Thoracic aorta (tissue), 2 donors: Measurements from ENCODE around the gene PTPRB. TPM values are rescaled to one million over a fixed set of nuclear protein-coding genes. Genes with fewer than 3 reads are reported as not detected.

Experiments
- ATAC-seq: fragments of 150-250 bp; one replicate; pipeline ENCODE4 v1.8.0; 2017; ENCODE audit warnings: low read depth; ENCODE audit not compliant: insufficient number of reproducible peaks, low FRiP score
- DNase-seq: peaks from one replicate; pipeline ENCODE4 v3.0.0-alpha.2; 2020; ENCODE audit warnings: low spot score
- H3K27ac ChIP-seq, 2 donors: fragments of 200-600 bp; sonication (generic); 1 replicate in 1 of 2; 2 replicates in 1 of 2; pipeline ENCODE4 v1.5.1; 2016; ENCODE audit warnings: mild to moderate bottlenecking in 2 of 2, moderate library complexity in 2 of 2
- H3K27me3 ChIP-seq: fragments of 200-600 bp; sonication (generic); replicated peaks from 2 replicates; pipeline ENCODE4 v1.6.0; 2016; ENCODE audit warnings: mild to moderate bottlenecking; ENCODE audit not compliant: insufficient read depth
- H3K36me3 ChIP-seq: fragments of 200-600 bp; sonication (generic); one replicate; pipeline ENCODE4 v1.5.1; 2016
- H3K4me1 ChIP-seq, 2 donors: fragments of 200-600 bp; sonication (generic); 1 replicate in 1 of 2; 2 replicates in 1 of 2; pipeline versions ENCODE4 v1.5.1 to v1.6.0; 2016; ENCODE audit warnings: low read depth in 2 of 2, mild to moderate bottlenecking in 1 of 2; ENCODE audit not compliant: control insufficient read depth in 1 of 2
- H3K4me3 ChIP-seq: fragments of 200-600 bp; sonication (generic); 2 replicates; pipeline ENCODE4 v1.5.1; 2016; ENCODE audit warnings: mild to moderate bottlenecking
- H3K9me3 ChIP-seq: fragments of 200-600 bp; sonication (generic); 2 replicates; pipeline ENCODE4 v1.5.1; 2016
- total RNA-seq, 2 donors: library from RNA; depleted of rRNA; stranded (reverse); fragments of >200 nt; gene quantifications; one replicate each; pipeline versions ENCODE4 v1.1.0 to v1.2.3, GENCODE V29; 2016
- TF ChIP-seq, protein P1 (sequence below): fragments of 200-600 bp; sonication (generic); IDR thresholded peaks from one replicate; pipeline ENCODE4 v1.5.1; 2019; ENCODE audit warnings: antibody characterized with exemption

PTPRB gene
- total RNA-seq, 2 donors from 2014 or later = 21.9 to 39.0 TPM

DNA sequence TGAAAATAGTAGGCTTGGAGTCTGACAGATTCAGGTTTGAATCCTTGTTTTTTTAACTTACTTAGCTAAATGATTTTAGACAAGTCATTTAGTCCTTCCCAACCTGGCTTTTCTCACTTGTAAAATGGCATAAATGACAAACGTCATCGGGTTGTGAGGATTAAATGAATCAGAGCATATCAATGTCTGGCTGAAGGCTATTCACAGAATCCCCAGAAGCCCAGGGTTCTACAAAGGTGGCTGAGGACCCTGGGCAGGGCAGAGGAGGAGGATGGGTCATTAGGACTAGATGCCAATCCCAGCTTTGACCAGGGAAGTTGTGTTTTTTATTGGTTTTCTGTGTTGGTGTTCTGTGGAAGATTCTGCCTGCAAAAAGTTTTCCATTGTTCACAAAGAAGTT, 7.6 kb upstream of the PTPRB start:
- H3K4me3 ChIP-seq = no peak overlapping the region
- H3K27me3 ChIP-seq = no peaks in the 10 kb centered on the region
- H3K27ac ChIP-seq = no peak overlapping the region
- no peaks in the 10 kb centered on the region for H3K36me3 ChIP-seq
- peaks cover 19 to 41% of the 10 kb centered on the region in 2 donors for H3K4me1 ChIP-seq
- TF ChIP-seq, protein P1, sequence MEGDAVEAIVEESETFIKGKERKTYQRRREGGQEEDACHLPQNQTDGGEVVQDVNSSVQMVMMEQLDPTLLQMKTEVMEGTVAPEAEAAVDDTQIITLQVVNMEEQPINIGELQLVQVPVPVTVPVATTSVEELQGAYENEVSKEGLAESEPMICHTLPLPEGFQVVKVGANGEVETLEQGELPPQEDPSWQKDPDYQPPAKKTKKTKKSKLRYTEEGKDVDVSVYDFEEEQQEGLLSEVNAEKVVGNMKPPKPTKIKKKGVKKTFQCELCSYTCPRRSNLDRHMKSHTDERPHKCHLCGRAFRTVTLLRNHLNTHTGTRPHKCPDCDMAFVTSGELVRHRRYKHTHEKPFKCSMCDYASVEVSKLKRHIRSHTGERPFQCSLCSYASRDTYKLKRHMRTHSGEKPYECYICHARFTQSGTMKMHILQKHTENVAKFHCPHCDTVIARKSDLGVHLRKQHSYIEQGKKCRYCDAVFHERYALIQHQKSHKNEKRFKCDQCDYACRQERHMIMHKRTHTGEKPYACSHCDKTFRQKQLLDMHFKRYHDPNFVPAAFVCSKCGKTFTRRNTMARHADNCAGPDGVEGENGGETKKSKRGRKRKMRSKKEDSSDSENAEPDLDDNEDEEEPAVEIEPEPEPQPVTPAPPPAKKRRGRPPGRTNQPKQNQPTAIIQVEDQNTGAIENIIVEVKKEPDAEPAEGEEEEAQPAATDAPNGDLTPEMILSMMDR = no peak
- no peak for ATAC-seq
- DNase-seq = no peak
- no peaks in the 10 kb centered on the region for H3K9me3 ChIP-seq

DNA sequence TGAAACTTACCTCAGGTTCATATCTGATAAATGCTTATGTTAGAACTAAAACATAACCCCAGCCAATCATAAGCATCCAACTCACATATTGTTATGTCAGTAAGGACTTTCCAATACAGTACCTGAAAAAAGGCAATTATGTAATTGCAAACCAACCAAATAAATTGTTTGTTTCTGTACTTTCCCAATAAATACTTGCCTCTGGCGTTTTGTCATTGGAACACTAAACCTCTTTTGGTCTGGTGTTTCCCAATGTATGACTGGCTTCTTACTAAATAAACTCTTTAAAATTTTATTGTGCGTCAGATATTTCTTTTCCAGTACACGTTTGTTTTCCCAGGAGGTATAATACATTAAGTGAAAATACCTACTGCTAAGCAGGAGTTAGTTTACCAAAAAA, 6.7 kb upstream of the PTPRB start:
- H3K4me1 ChIP-seq = peaks cover 19 to 36% of the 10 kb centered on the region in 2 donors
- H3K4me3 ChIP-seq = no peak overlapping the region
- H3K27ac ChIP-seq = no peak overlapping the region
- H3K9me3 ChIP-seq = no peaks in the 10 kb centered on the region
- TF ChIP-seq, protein P1 = no peak
- DNase-seq (no peak), ATAC-seq (no peak)
- H3K36me3 ChIP-seq = no peaks in the 10 kb centered on the region
- H3K27me3 ChIP-seq = no peaks in the 10 kb centered on the region

DNA sequence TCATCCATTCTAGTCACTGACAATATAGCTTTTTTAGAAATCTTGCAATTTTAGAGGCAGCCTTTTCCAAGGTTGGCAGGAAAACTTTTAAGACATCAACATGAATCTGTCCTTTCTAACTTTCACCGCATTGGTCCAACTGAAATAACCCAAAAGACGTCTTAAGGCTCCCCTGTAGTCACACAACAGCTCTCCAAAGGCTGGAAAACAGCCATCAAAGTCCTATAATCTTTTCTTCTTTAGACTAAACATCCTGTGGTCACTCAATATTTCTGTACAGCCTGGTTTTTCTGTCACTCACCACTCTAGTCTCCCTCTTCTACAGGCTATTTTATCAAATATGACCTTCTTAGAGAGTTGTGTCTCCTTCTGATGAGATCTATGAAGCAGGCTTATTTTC, 4.5 kb upstream of the PTPRB start:
- TF ChIP-seq, protein P1 = no peak
- Histone ChIP-seq H3K36me3 (no peaks in the 10 kb centered on the region), H3K27ac (no peak overlapping the region), H3K27me3 (no peaks in the 10 kb centered on the region), H3K4me3 (no peak overlapping the region), H3K9me3 (no peaks in the 10 kb centered on the region), H3K4me1 (peaks cover 9 to 20% of the 10 kb centered on the region in 2 donors)
- no peak for DNase-seq
- no peak for ATAC-seq

DNA sequence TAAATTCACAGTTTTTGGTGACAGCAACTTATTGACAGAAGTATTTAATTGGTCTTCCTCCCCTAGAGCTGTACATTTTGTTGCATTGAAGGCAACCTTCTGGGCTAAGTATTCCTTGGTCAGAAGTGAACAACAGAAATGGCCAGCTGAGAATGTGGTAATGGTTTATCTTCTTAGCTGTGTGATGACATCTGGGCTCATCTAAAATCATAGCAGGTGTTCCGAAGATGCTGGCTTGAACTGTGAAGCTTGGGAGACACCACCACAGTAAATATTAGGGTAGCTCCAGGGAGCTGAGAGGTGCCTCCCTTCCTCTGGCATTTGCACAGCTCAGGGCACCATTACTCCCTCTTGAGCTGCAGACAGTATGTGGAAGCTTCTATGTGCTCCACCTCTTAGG, 3.7 kb upstream of the PTPRB start:
- no peak overlapping the region for H3K27ac ChIP-seq
- H3K36me3 ChIP-seq = no peaks in the 10 kb centered on the region
- no peaks in the 10 kb centered on the region for H3K27me3 ChIP-seq
- TF ChIP-seq, protein P1 = no peak
- peaks cover 3 to 12% of the 10 kb centered on the region in 2 donors for H3K4me1 ChIP-seq
- no peak overlapping the region for H3K4me3 ChIP-seq
- no peak for ATAC-seq
- H3K9me3 ChIP-seq = no peaks in the 10 kb centered on the region
- no peak for DNase-seq

DNA sequence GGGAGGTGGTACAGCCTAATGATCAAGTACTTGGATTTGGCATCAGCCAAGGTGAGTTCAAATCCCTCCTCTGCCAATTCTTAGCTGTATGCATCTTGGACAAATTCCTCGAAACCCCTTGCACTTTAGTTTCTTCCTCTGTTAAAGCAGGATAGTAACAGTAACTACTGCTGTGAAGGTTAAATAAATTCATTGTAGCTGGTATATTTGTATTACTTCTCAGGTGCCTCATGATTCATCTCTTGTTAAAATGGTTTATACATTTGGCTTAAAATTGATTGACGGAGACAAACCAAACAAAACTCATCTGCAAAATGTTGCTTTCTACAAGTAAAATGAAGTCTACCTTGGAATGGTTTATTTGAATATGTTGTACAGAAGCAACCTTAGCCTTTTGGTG, 2.3 kb upstream of the PTPRB start:
- Histone ChIP-seq H3K4me1 (no peaks in the 10 kb centered on the region), H3K9me3 (no peaks in the 10 kb centered on the region), H3K27me3 (no peaks in the 10 kb centered on the region), H3K4me3 (no peak overlapping the region), H3K36me3 (no peaks in the 10 kb centered on the region), H3K27ac (no peak overlapping the region)
- no peak for DNase-seq
- TF ChIP-seq, protein P1 = no peak
- ATAC-seq = no peak
